GM23338 (cell line): ENCODE data around the gene ATN1. TPM values are rescaled to one million over a fixed set of nuclear protein-coding genes. Genes with fewer than 3 reads are reported as not detected.

ENCODE experiments used
- ATAC-seq: fragments of 200-7000 bp; cut with Tn5 transposase; 3 replicates; pipeline ENCODE4 v1.9.1; 2020
- DNase-seq: peaks from one replicate; pipeline ENCODE4 v3.0.0-alpha.2; 2015; ENCODE audit warnings: low spot score
- H2AFZ ChIP-seq: fragments of 200-600 bp; sonication (generic); 2 replicates; pipeline ENCODE4 v1.8.0; 2016; ENCODE audit warnings: antibody characterized with exemption, mild to moderate bottlenecking, moderate library complexity
- H3F3A ChIP-seq: fragments of 200-600 bp; sonication (generic); replicated peaks from 2 replicates; pipeline ENCODE4 v1.8.0; 2017; ENCODE audit warnings: antibody characterized with exemption, mixed run types, low read depth
- H3K27ac ChIP-seq: fragments of 200-600 bp; sonication (generic); 2 replicates; pipeline ENCODE4 v1.6.1; 2016; ENCODE audit warnings: low read depth
- H3K27me3 ChIP-seq: fragments of 200-600 bp; sonication (generic); 2 replicates; pipeline ENCODE4 v1.8.0; 2016; ENCODE audit warnings: mild to moderate bottlenecking, mixed run types, moderate library complexity; ENCODE audit not compliant: insufficient read depth
- H3K36me3 ChIP-seq: fragments of 200-600 bp; sonication (generic); 2 replicates; pipeline ENCODE4 v1.8.0; 2016; ENCODE audit warnings: mild to moderate bottlenecking; ENCODE audit not compliant: insufficient read depth
- H3K4me1 ChIP-seq: fragments of 200-600 bp; sonication (generic); 2 replicates; pipeline ENCODE4 v1.8.0; 2016; ENCODE audit warnings: mild to moderate bottlenecking, moderate library complexity; ENCODE audit not compliant: insufficient read depth
- H3K4me2 ChIP-seq: fragments of 200-600 bp; sonication (generic); 2 replicates; pipeline ENCODE4 v1.7.1; 2017; ENCODE audit warnings: mixed run types
- H3K4me3 ChIP-seq: fragments of 200-600 bp; sonication (generic); 2 replicates; pipeline ENCODE4 v1.6.1; 2016; ENCODE audit warnings: mixed run types
- H3K79me2 ChIP-seq: fragments of 200-600 bp; sonication (generic); replicated peaks from 2 replicates; pipeline ENCODE4 v1.8.0; 2017; ENCODE audit warnings: mild to moderate bottlenecking; ENCODE audit not compliant: insufficient read depth
- H3K9me2 ChIP-seq: fragments of 200-600 bp; sonication (generic); 2 replicates; pipeline ENCODE4 v1.8.0; 2017; ENCODE audit not compliant: insufficient read depth
- H4K20me1 ChIP-seq: fragments of 200-600 bp; sonication (generic); replicated peaks from 2 replicates; pipeline ENCODE4 v1.8.0; 2017; ENCODE audit warnings: mild to moderate bottlenecking; ENCODE audit not compliant: insufficient read depth
- H3K27ac Mint-ChIP-seq: 2 replicates; pipeline ENCODE4 v1.8.0; 2020; ENCODE audit warnings: inconsistent platforms, mild to moderate bottlenecking, moderate library complexity, mixed read lengths
- H3K27me3 Mint-ChIP-seq: 3 replicates; pipeline ENCODE4 v1.8.0; 2022; ENCODE audit warnings: low read depth, mild to moderate bottlenecking, moderate library complexity, mixed read lengths, inconsistent platforms; ENCODE audit not compliant: insufficient read depth, poor library complexity
- H3K36me3 Mint-ChIP-seq: 3 replicates; pipeline ENCODE4 v1.8.0; 2021; ENCODE audit warnings: low read depth, mild to moderate bottlenecking, inconsistent platforms, moderate library complexity, mixed read lengths
- H3K4me1 Mint-ChIP-seq: 3 replicates; pipeline ENCODE4 v1.8.0; 2020; ENCODE audit warnings: mild to moderate bottlenecking, inconsistent platforms, mixed read lengths
- H3K4me3 Mint-ChIP-seq: 3 replicates; pipeline ENCODE4 v1.8.0; 2021; ENCODE audit warnings: moderate library complexity, mild to moderate bottlenecking, inconsistent platforms, mixed read lengths
- H3K9me3 Mint-ChIP-seq: 3 replicates; pipeline ENCODE4 v1.8.0; 2020; ENCODE audit warnings: moderate library complexity, mild to moderate bottlenecking, inconsistent platforms, mixed read lengths
- CREB1 ChIP-seq: fragments of 250-450 bp; sonication (Bioruptor Pico); IDR thresholded peaks from 2 replicates; pipeline ENCODE4 v1.5.0; 2020; ENCODE audit warnings: low read depth, mild to moderate bottlenecking, moderate library complexity
- EZH2 ChIP-seq: fragments of 200-600 bp; sonication (generic); IDR thresholded peaks from one replicate; pipeline ENCODE4 v1.8.0; 2017; ENCODE audit warnings: antibody characterized with exemption, mild to moderate bottlenecking, low read depth; ENCODE audit not compliant: unreplicated experiment
- JUNB ChIP-seq: IDR thresholded peaks from one replicate; pipeline ENCODE4 v1.6.1; 2016; ENCODE audit warnings: antibody characterized with exemption; ENCODE audit not compliant: unreplicated experiment
- NANOG ChIP-seq: IDR thresholded peaks from 2 replicates; pipeline ENCODE4 v1.6.1; 2016; ENCODE audit warnings: antibody characterized with exemption, borderline replicate concordance
- STAT1 ChIP-seq: IDR thresholded peaks from one replicate; pipeline ENCODE4 v1.6.1; 2016; ENCODE audit warnings: antibody characterized with exemption; ENCODE audit not compliant: unreplicated experiment
- ZNF114 ChIP-seq: fragments of 250-450 bp; sonication (Bioruptor Pico); IDR thresholded peaks from 2 replicates; pipeline ENCODE4 v1.5.0; 2020; ENCODE audit warnings: mild to moderate bottlenecking, moderate library complexity
- ZNF331 ChIP-seq: fragments of 250-450 bp; sonication (Bioruptor Pico); IDR thresholded peaks from 2 replicates; pipeline ENCODE4 v1.5.0; 2020; ENCODE audit warnings: low read depth, mild to moderate bottlenecking, moderate library complexity
- polyA plus RNA-seq: library from polyadenylated mRNA; unstranded; fragments of >200 nt; fragmentation: Nextera tagmentation; extraction: Ambion mirVana; gene quantifications from 2 replicates; pipeline ENCODE4 v1.2.1, GENCODE V29; 2016
- total RNA-seq: library from RNA; depleted of rRNA; stranded (reverse); fragments of >200 nt; shearing (Covaris generic); gene quantifications from 2 replicates; pipeline ENCODE4 v1.2.3, GENCODE V29; 2014
- TF ChIP-seq, protein P1 (sequence below): IDR thresholded peaks from one replicate; pipeline ENCODE4 v1.6.1; 2018; ENCODE audit warnings: antibody characterized with exemption; ENCODE audit not compliant: unreplicated experiment
- TF ChIP-seq, protein P2 (sequence below): fragments of 250-450 bp; sonication (Bioruptor Pico); IDR thresholded peaks from 2 replicates; pipeline ENCODE4 v1.5.0; 2020; ENCODE audit warnings: mild to moderate bottlenecking, moderate library complexity
- TF ChIP-seq, protein P3 (sequence below): IDR thresholded peaks from 2 replicates; pipeline ENCODE4 v1.6.1; 2016; ENCODE audit warnings: antibody characterized with exemption

The ATN1 gene
- total and polyA plus RNA-seq, 2 experiments from 2014 or later, result 27.2 to 49.6 TPM

DNA sequence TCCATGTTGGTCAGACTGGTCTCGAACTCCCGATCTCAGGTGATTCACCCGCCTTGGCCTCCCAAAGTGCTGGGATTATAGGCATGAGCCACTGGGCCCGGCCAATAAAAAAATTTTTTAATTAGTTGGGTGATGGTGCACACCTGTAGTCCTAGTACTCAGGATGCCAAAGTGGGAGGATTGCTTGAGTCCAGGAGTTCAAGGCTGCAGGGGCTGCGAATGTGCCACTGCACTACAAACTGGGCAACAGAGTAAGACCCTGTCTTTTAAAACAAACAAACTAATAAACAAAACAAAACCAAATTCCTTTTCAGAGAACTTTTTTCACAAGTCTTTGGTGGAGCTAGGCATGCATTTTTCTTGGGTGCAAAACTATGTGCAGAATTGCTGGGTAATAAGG is 44.5 kb upstream of the ATN1 start:
- Mint-ChIP-seq H3K36me3 (0 out of 3 replicates have a peak, but pooled peaks cover 4% of the 10 kb centered on the region), H3K4me3 (no peak overlapping the region), H3K9me3 (no peaks in the 10 kb centered on the region), H3K27ac (no peak overlapping the region), H3K4me1 (peaks cover 21% of the 10 kb centered on the region), H3K27me3 (peaks cover 15% of the 10 kb centered on the region)
- Histone ChIP-seq H3K36me3 (no peaks in the 10 kb centered on the region), H3K4me3 (no peak overlapping the region), H3F3A (peaks cover 15% of the 10 kb centered on the region), H3K27ac (no peak overlapping the region), H3K4me1 (peaks cover 31% of the 10 kb centered on the region), H3K79me2 (no peaks in the 10 kb centered on the region), H3K4me2 (no peak overlapping the region), H2AFZ (no peak overlapping the region), H4K20me1 (no peaks in the 10 kb centered on the region), H3K9me2 (no peaks in the 10 kb centered on the region), H3K27me3 (no peaks in the 10 kb centered on the region)
- DNase-seq, result no peak
- no peak for ATAC-seq
- TF ChIP-seq EZH2 (no peak), ZNF331 (no peak), JUNB (no peak), CREB1 (CRISPR knock-in tag) (no peak), NANOG (no peak), ZNF114 (no peak), STAT1 (no peak)
- TF ChIP-seq, protein P1, sequence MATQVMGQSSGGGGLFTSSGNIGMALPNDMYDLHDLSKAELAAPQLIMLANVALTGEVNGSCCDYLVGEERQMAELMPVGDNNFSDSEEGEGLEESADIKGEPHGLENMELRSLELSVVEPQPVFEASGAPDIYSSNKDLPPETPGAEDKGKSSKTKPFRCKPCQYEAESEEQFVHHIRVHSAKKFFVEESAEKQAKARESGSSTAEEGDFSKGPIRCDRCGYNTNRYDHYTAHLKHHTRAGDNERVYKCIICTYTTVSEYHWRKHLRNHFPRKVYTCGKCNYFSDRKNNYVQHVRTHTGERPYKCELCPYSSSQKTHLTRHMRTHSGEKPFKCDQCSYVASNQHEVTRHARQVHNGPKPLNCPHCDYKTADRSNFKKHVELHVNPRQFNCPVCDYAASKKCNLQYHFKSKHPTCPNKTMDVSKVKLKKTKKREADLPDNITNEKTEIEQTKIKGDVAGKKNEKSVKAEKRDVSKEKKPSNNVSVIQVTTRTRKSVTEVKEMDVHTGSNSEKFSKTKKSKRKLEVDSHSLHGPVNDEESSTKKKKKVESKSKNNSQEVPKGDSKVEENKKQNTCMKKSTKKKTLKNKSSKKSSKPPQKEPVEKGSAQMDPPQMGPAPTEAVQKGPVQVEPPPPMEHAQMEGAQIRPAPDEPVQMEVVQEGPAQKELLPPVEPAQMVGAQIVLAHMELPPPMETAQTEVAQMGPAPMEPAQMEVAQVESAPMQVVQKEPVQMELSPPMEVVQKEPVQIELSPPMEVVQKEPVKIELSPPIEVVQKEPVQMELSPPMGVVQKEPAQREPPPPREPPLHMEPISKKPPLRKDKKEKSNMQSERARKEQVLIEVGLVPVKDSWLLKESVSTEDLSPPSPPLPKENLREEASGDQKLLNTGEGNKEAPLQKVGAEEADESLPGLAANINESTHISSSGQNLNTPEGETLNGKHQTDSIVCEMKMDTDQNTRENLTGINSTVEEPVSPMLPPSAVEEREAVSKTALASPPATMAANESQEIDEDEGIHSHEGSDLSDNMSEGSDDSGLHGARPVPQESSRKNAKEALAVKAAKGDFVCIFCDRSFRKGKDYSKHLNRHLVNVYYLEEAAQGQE, result no peak
- TF ChIP-seq, protein P2, sequence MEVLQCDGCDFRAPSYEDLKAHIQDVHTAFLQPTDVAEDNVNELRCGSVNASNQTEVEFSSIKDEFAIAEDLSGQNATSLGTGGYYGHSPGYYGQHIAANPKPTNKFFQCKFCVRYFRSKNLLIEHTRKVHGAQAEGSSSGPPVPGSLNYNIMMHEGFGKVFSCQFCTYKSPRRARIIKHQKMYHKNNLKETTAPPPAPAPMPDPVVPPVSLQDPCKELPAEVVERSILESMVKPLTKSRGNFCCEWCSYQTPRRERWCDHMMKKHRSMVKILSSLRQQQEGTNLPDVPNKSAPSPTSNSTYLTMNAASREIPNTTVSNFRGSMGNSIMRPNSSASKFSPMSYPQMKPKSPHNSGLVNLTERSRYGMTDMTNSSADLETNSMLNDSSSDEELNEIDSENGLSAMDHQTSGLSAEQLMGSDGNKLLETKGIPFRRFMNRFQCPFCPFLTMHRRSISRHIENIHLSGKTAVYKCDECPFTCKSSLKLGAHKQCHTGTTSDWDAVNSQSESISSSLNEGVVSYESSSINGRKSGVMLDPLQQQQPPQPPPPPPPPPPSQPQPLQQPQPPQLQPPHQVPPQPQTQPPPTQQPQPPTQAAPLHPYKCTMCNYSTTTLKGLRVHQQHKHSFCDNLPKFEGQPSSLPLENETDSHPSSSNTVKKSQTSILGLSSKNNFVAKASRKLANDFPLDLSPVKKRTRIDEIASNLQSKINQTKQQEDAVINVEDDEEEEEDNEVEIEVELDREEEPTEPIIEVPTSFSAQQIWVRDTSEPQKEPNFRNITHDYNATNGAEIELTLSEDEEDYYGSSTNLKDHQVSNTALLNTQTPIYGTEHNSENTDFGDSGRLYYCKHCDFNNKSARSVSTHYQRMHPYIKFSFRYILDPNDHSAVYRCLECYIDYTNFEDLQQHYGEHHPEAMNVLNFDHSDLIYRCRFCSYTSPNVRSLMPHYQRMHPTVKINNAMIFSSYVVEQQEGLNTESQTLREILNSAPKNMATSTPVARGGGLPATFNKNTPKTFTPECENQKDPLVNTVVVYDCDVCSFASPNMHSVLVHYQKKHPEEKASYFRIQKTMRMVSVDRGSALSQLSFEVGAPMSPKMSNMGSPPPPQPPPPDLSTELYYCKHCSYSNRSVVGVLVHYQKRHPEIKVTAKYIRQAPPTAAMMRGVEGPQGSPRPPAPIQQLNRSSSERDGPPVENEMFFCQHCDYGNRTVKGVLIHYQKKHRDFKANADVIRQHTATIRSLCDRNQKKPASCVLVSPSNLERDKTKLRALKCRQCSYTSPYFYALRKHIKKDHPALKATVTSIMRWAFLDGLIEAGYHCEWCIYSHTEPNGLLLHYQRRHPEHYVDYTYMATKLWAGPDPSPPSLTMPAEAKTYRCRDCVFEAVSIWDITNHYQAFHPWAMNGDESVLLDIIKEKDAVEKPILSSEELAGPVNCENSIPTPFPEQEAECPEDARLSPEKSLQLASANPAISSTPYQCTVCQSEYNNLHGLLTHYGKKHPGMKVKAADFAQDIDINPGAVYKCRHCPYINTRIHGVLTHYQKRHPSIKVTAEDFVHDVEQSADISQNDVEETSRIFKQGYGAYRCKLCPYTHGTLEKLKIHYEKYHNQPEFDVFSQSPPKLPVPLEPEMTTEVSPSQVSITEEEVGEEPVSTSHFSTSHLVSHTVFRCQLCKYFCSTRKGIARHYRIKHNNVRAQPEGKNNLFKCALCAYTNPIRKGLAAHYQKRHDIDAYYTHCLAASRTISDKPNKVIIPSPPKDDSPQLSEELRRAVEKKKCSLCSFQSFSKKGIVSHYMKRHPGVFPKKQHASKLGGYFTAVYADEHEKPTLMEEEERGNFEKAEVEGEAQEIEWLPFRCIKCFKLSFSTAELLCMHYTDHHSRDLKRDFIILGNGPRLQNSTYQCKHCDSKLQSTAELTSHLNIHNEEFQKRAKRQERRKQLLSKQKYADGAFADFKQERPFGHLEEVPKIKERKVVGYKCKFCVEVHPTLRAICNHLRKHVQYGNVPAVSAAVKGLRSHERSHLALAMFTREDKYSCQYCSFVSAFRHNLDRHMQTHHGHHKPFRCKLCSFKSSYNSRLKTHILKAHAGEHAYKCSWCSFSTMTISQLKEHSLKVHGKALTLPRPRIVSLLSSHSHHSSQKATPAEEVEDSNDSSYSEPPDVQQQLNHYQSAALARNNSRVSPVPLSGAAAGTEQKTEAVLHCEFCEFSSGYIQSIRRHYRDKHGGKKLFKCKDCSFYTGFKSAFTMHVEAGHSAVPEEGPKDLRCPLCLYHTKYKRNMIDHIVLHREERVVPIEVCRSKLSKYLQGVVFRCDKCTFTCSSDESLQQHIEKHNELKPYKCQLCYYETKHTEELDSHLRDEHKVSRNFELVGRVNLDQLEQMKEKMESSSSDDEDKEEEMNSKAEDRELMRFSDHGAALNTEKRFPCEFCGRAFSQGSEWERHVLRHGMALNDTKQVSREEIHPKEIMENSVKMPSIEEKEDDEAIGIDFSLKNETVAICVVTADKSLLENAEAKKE (CRISPR knock-in tag), result no peak
- TF ChIP-seq, protein P3, sequence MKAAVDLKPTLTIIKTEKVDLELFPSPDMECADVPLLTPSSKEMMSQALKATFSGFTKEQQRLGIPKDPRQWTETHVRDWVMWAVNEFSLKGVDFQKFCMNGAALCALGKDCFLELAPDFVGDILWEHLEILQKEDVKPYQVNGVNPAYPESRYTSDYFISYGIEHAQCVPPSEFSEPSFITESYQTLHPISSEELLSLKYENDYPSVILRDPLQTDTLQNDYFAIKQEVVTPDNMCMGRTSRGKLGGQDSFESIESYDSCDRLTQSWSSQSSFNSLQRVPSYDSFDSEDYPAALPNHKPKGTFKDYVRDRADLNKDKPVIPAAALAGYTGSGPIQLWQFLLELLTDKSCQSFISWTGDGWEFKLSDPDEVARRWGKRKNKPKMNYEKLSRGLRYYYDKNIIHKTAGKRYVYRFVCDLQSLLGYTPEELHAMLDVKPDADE, result no peak
